Measurements from ENCODE around the gene NRXN3.

DNA sequence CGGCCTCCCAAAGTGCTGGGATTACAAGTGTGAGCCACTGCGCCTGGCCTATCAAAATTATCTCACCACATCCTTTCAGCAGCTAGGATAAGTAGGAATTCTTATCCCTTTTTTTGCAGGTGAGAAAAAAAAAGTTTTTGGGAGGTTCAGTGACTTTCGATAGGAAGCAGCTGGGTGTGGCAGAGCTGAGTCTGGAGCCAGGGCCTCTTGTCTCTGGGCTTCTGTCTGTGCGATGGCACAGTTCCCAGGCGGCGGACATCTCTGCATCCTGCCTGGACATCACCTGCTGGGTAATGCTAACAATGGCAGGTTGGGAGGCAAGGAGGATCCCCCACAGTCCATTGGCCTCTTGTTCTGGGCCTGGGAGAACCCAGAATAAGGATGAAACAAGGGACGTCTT lies 12.5 kb downstream of the NRXN3 start:
- TF ChIP-seq, protein P1, sequence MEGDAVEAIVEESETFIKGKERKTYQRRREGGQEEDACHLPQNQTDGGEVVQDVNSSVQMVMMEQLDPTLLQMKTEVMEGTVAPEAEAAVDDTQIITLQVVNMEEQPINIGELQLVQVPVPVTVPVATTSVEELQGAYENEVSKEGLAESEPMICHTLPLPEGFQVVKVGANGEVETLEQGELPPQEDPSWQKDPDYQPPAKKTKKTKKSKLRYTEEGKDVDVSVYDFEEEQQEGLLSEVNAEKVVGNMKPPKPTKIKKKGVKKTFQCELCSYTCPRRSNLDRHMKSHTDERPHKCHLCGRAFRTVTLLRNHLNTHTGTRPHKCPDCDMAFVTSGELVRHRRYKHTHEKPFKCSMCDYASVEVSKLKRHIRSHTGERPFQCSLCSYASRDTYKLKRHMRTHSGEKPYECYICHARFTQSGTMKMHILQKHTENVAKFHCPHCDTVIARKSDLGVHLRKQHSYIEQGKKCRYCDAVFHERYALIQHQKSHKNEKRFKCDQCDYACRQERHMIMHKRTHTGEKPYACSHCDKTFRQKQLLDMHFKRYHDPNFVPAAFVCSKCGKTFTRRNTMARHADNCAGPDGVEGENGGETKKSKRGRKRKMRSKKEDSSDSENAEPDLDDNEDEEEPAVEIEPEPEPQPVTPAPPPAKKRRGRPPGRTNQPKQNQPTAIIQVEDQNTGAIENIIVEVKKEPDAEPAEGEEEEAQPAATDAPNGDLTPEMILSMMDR (IDR thresholded peaks at IDR 0.05; ENCODE audit: low read depth, low read length, missing input control), result no peak
- no peak for TF ChIP-seq RAD21 (IDR thresholded peaks at IDR 0.05)
- TF ChIP-seq, protein P2, sequence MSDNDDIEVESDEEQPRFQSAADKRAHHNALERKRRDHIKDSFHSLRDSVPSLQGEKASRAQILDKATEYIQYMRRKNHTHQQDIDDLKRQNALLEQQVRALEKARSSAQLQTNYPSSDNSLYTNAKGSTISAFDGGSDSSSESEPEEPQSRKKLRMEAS (IDR thresholded peaks at IDR 0.05), result no peak
- TF ChIP-seq GABPA (IDR thresholded peaks at IDR 0.05 in 1 of 2, conservative IDR thresholded peaks at IDR 0.05 in 1 of 2), result no peak
- no peak for TF ChIP-seq SP1 (IDR thresholded peaks at IDR 0.05)
- no peak for TF ChIP-seq JUND (IDR thresholded peaks at IDR 0.05)
- no peak for TF ChIP-seq YY1 (IDR thresholded peaks at IDR 0.05)
- no peak for TF ChIP-seq NR2F2 (IDR thresholded peaks at IDR 0.05)
